Smooth muscle cell (in vitro differentiated cells): ENCODE results near the gene SPDYE2. TPM values are rescaled to one million over a fixed set of nuclear protein-coding genes. Genes with fewer than 3 reads are reported as not detected.
"Not testable (repeated sequence)": the region's sequence is repeated elsewhere in the genome, so short reads cannot be mapped to it uniquely, and the experiment has no call there.

Experiments used
- DNase-seq: peaks from one replicate; lab custom pipeline; 2025; ENCODE audit not compliant: unreplicated experiment; lab: John Stamatoyannopoulos, UW
- H2AFZ ChIP-seq: fragments of 200-600 bp; sonication (generic); 2 replicates; pipeline ENCODE4 v1.6.0; 2016; ENCODE audit warnings: antibody characterized with exemption, low read depth, mild to moderate bottlenecking
- H3F3A ChIP-seq: fragments of 200-600 bp; sonication (generic); 2 replicates; pipeline ENCODE4 v1.6.0; 2017; ENCODE audit warnings: antibody characterized with exemption, low read depth
- H3K27ac ChIP-seq: fragments of 200-600 bp; sonication (generic); 2 replicates; pipeline ENCODE4 v1.5.1; 2016; ENCODE audit warnings: low read depth, mild to moderate bottlenecking
- H3K27me3 ChIP-seq: fragments of 200-600 bp; sonication (generic); 2 replicates; pipeline ENCODE4 v1.6.1; 2016; ENCODE audit warnings: low read depth, mild to moderate bottlenecking
- H3K36me3 ChIP-seq: fragments of 200-600 bp; sonication (generic); 2 replicates; pipeline ENCODE4 v1.5.1; 2016; ENCODE audit warnings: low read depth
- H3K4me1 ChIP-seq: fragments of 200-600 bp; sonication (generic); 2 replicates; pipeline ENCODE4 v1.5.1; 2016; ENCODE audit warnings: low read depth
- H3K4me2 ChIP-seq: fragments of 200-600 bp; sonication (generic); 2 replicates; pipeline ENCODE4 v1.6.0; 2016; ENCODE audit warnings: mild to moderate bottlenecking
- H3K4me3 ChIP-seq: fragments of 200-600 bp; sonication (generic); 2 replicates; pipeline ENCODE4 v1.5.1; 2016; ENCODE audit warnings: mild to moderate bottlenecking
- H3K79me2 ChIP-seq: fragments of 200-600 bp; sonication (generic); 2 replicates; pipeline ENCODE4 v1.6.0; 2016; ENCODE audit warnings: low read depth, mild to moderate bottlenecking
- H3K9ac ChIP-seq: fragments of 200-600 bp; sonication (generic); 2 replicates; pipeline ENCODE4 v1.6.0; 2016; ENCODE audit warnings: low read depth
- H3K9me3 ChIP-seq: fragments of 200-600 bp; sonication (generic); replicated peaks from 2 replicates; pipeline ENCODE4 v1.5.1; 2016; ENCODE audit warnings: low read depth
- H4K20me1 ChIP-seq: fragments of 200-600 bp; sonication (generic); 2 replicates; pipeline ENCODE4 v1.6.0; 2016; ENCODE audit warnings: low read depth
- WGBS: methylation state at CpG from one replicate; pipeline ENCODE4 v1.1.7; 2016; ENCODE audit warnings: low lambda C conversion rate; 5-methylcytosine and 5-hydroxymethylcytosine counted together
- polyA plus RNA-seq: library from polyadenylated mRNA; unstranded; fragments of >200 nt; fragmentation: Nextera tagmentation; extraction: Ambion mirVana; gene quantifications from 2 replicates; pipeline ENCODE4 v1.2.1, GENCODE V29; 2016
- total RNA-seq: library from RNA; depleted of rRNA; stranded (reverse); fragments of >200 nt; gene quantifications from 2 replicates; pipeline ENCODE4 v1.2.3, GENCODE V29; 2014

Gene SPDYE2
- total and polyA plus RNA-seq, 2 experiments from 2014 or later, result 0.86 TPM; not detected in 1

DNA sequence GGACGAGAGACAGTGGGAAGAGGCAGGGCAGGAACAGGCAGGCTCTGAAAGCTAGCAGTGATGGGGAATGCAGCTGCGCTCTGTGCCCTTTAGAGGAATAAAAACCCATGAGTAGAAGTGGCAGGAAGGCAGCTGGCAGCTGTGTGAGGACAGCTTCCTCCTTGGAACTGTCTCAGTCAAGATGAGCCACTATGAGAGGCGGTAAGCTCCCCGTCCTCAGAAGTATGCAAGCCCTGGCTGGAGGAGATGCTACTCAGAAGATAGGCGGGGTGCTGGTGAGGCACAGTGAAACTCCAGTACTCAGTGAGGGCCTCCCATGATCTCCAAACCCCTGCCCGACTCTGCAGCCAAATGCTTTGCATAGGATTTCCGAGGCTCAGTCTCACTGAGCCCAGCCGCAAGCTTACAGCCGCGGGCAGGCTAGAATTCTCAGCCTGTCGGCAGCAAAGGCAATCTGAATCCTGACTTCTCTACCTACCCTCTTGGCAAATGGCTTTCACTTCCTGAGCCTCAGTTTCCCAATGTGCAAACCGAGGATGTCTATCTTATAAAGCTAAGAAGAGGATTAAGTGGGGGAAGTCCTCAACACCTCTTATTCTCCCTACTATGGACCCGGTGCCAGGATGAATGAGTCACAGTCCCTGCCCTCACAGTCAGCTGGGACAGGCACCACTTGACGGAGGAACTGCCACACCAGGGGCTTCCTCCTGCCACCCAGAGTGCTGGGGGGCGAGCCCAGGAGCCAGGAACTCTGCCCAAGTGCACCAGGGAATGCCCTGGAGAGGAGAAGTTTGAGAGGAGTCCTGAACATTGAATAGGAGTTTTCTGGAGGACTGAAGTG lies 35.9 kb upstream of the SPDYE2 start:
- 83% methylated on average over 3 of the region's 15 CpGs for WGBS
- H3K4me1 ChIP-seq, H3K4me3 ChIP-seq, H3K27me3 ChIP-seq, H3F3A ChIP-seq, H3K27ac ChIP-seq, H3K4me2 ChIP-seq, H3K9me3 ChIP-seq, H3K79me2 ChIP-seq, H3K9ac ChIP-seq, DNase-seq, H4K20me1 ChIP-seq, H2AFZ ChIP-seq, H3K36me3 ChIP-seq: not testable (repeated sequence)

DNA sequence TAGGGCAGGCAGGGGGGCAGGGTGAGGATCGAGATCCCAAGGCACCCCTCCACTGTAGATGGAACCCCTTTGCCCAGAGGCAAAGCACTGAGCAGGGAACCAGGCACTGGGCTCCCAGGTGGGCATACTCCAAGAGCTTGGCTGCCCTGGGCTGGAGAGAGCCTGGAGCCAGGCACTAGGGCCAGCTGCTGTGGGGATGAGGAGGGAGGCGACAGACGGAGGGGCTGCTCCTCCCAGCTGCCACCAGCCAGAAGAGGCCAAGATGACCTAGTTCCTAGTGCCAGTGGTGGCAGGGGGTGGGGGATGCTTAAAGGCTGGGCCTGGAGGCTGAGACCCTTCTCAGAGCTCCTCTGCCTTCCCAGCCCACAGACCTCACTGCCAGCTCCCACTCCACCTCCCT lies 35.1 kb upstream of the SPDYE2 start:
- no CpG with 5 or more reads among the region's 3 CpGs for WGBS
- H4K20me1 ChIP-seq, H3K4me1 ChIP-seq, H3K79me2 ChIP-seq, H3K9me3 ChIP-seq, H3K4me2 ChIP-seq, H3K27ac ChIP-seq, H2AFZ ChIP-seq, H3F3A ChIP-seq, DNase-seq, H3K4me3 ChIP-seq, H3K27me3 ChIP-seq, H3K36me3 ChIP-seq, H3K9ac ChIP-seq: not testable (repeated sequence)

DNA sequence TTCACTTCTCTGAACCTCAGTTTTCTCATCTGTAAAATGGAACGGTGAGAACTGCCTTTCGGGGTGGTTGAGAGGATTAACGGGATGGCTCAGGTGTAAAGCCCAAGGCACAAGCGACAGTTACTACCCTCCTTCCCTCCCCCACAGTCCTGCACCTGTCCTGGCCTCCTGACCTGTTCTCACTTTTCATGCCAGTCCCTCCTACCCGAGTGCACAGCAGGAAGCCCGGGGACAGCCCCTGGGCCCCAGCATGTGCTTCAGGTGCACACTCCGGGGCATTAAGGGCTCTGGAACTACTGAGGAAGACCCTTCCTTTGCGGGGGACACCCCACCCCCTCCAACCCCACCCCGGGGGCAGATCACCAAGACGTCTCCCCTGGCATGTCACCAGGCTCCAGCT lies 34.1 kb upstream of the SPDYE2 start:
- WGBS, result no CpG with 5 or more reads among the region's 10 CpGs

DNA sequence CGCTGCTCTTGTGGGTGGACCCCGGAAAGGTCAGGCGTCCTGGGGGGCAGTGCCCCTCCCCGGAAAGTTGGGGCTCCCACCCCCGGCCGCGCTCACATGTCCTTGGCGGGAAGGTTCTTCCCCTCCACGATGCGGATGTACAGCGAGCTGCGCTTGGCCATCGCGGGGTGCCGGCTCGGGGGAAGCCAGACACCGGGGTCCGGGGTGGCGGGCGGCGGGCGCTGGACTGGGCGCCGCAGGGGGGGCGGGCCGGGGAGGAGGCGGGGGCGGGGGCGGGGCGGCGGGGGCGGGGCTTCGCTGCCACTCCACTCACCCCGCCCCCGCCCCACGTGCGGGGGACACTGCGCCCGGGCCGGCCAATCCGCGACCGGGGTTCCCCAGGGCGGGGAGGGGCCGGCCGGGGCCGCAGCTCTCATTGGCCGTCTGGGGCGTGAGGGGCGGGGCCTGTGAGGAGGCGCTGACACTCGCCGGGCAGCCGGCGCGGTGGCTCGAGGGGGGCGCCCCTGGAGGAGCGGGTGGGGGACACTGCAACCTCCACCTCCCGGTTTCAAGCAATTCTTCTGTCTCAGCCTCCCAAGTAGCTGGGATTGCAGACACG lies 33.4 kb upstream of the SPDYE2 start, which contains the start of gene RASA4B:
Gene RASA4B, minus strand, starts transcription at position 228 of the 598 bp plus-strand sequence. Its CDS starts 67 bp downstream, at position 161.
- not testable (repeated sequence) for H3K27ac ChIP-seq

More for the DNA sequence above, 34.1 kb upstream of the SPDYE2 start:
- not testable (repeated sequence) for H3K27me3 ChIP-seq, H3K4me2 ChIP-seq, DNase-seq, H3K4me1 ChIP-seq, H3K27ac ChIP-seq, H3K4me3 ChIP-seq, H3K36me3 ChIP-seq, H3K9ac ChIP-seq, H3F3A ChIP-seq, H4K20me1 ChIP-seq, H3K9me3 ChIP-seq, H3K79me2 ChIP-seq, H2AFZ ChIP-seq

DNA sequence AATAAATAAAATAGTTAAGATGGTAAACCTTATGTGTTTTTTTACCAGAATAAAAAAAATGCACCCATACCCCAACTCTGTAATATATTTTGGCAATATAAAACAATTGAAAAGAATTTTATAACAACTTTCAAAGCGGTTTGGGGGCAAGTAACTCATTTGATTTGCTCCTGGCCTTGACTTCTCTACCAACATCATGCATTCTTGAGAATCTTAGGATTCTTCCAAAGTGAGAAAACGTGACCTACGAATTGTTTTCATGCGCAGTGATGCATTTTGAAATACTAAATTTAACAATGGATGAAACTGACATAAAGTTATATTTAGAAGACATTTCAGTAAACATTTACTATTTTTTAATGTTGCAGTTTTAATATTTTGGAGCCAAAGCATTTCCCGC lies 30.2 kb upstream of the SPDYE2 start:
- not testable (repeated sequence) for H3K36me3 ChIP-seq, H3K27me3 ChIP-seq, H2AFZ ChIP-seq, DNase-seq, H3K4me3 ChIP-seq, H3K9ac ChIP-seq, H4K20me1 ChIP-seq, H3K9me3 ChIP-seq, H3K4me1 ChIP-seq, H3K4me2 ChIP-seq, H3K79me2 ChIP-seq, H3K27ac ChIP-seq, H3F3A ChIP-seq
- WGBS, result no CpG with 5 or more reads among the region's 5 CpGs

More for the DNA sequence above, 33.4 kb upstream of the SPDYE2 start, which contains the start of gene RASA4B:
- no CpG with 5 or more reads among the region's 61 CpGs for WGBS
- not testable (repeated sequence) for H2AFZ ChIP-seq, DNase-seq, H3K9me3 ChIP-seq, H3K4me1 ChIP-seq, H4K20me1 ChIP-seq, H3K79me2 ChIP-seq, H3K9ac ChIP-seq, H3K4me2 ChIP-seq, H3K36me3 ChIP-seq, H3K27me3 ChIP-seq, H3F3A ChIP-seq, H3K4me3 ChIP-seq

DNA sequence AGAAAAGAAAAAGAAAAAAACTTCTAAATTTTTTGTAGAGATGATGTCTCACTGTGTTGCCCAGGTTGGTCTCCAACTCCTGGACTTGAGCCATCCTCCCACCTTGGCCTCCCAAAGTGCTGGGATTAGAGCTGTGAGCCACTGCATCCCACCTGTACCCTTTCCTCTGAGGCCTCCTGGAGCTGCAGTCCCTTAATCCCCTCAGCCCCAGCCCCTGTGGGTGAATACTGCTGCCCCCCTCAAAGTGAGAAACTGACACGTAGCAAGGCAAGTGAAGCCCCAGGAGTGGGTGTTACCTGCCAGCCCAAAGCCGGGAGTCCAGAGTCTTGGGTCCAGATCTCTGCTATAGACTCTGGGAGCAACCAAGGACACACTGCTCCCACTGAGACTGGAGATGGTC lies 26.2 kb upstream of the SPDYE2 start:
- H3K36me3 ChIP-seq, H3F3A ChIP-seq, H3K9me3 ChIP-seq, H3K4me1 ChIP-seq, H3K79me2 ChIP-seq, H3K4me3 ChIP-seq, DNase-seq, H2AFZ ChIP-seq, H3K27me3 ChIP-seq, H3K27ac ChIP-seq, H4K20me1 ChIP-seq, H3K4me2 ChIP-seq, H3K9ac ChIP-seq: not testable (repeated sequence)
- WGBS, result no CpG with 5 or more reads among the region's 2 CpGs

DNA sequence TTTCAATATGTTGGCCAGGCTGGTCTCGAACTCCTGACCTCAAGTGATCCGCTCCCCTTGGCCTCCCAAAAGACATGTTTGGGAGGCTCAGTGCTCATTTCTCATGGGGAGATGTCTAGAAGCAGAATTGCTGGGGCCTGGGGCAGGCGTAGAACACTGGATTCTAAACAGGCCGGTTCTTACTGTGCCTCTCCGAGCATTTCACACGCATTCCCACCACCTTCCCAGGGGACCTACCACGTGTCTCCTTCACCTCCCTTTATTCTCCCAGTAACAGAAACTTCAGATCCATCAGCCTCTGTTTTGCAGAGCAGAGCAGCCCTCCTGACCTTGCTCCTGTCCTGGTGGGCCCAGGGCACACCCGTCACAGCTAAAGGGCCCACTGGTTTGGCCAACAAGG lies 23.8 kb upstream of the SPDYE2 start:
- H3K4me3 ChIP-seq, H4K20me1 ChIP-seq, H3F3A ChIP-seq, H2AFZ ChIP-seq, H3K9ac ChIP-seq, H3K79me2 ChIP-seq, H3K4me1 ChIP-seq, H3K27me3 ChIP-seq, H3K4me2 ChIP-seq, H3K27ac ChIP-seq, DNase-seq, H3K9me3 ChIP-seq, H3K36me3 ChIP-seq: not testable (repeated sequence)
- 90% methylated on average over 1 of the region's 8 CpGs for WGBS

DNA sequence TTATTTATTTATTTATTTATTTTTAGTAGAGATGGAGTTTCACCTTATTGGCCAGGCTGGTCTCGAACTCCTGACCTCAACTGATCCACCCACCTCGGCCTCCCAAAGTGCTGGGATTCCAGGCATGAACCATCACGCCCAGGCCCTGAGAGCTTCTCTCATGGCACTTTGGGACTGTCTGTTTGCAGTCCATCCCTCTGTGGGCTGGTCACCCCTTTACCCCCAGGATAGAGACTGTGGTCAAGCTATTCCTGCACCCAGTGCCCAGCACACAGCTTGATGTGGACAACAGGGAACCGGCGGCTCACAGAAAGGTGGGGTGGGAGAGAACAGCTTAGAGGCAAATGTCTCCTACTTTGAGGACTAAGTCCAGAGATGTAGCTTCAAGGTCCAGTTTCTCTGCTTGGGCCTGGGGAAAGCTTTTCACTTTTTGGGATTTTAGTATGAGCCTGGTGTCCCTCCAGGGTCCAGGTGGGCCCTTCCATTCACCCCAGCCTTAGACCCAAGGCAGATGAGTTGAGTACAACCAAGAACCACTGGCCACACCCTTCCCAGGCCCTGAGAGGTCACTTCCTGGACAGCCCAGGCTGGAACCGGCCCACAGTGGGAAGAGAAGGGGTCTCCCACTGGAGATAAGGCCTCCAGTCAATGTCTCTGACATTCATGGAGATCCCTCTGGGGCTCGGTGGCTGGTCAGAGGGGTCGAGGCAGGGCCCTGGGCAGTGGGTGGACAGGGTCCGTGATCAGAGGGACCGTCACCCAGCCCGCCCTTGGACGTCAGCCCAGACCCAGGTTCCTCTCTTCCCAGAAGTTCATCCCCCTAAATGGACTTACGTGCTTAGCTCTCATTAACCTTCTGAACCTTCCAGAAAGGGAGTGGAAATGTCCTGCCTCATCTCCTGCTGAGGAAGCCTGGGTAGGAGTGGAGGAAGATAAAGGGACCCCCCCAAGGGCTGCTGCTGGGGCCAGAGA lies 22.9 kb upstream of the SPDYE2 start:
- H4K20me1 ChIP-seq, DNase-seq, H3K4me3 ChIP-seq, H3K79me2 ChIP-seq, H3K4me2 ChIP-seq, H3K27ac ChIP-seq, H2AFZ ChIP-seq, H3K36me3 ChIP-seq, H3F3A ChIP-seq, H3K27me3 ChIP-seq, H3K9me3 ChIP-seq, H3K9ac ChIP-seq, H3K4me1 ChIP-seq: not testable (repeated sequence)
- no CpG with 5 or more reads among the region's 13 CpGs for WGBS
